IMR-90 (cell line): ENCODE data around the gene GIT2. TPM values are rescaled to one million over a fixed set of nuclear protein-coding genes. Genes with fewer than 3 reads are reported as not detected.
A peak's percentile ranks its signal among the peaks of the same experiment; 100 is the strongest.

Experiments
- ATAC-seq: fragments of 200-7000 bp; cut with Tn5 transposase; 2 replicates; pipeline ENCODE4 v1.9.1; 2020; ENCODE audit warnings: low read depth, mild to moderate bottlenecking, moderate library complexity
- BruUV-seq: library from RNA; stranded (reverse); fragments of 400-500 nt; replicated peaks from 2 replicates; lab custom pipeline; 2021; lab: Mats Ljungman, UMichigan
- CTCF ChIA-PET: fragments of 300-600 bp; formaldehyde crosslinking; extraction: SDS; loops from one replicate; lab custom pipeline; 2021; ENCODE audit warnings: antibody characterized with exemption; lab: Yijun Ruan, JAX
- POLR2A ChIA-PET: fragments of 300-600 bp; sonication (Branson Sonifier 250); formaldehyde crosslinking; loops from one replicate; lab custom pipeline; 2022; ENCODE audit warnings: antibody characterized with exemption; ENCODE audit not compliant: unreplicated experiment; lab: Charles Lee
- DNase-seq: peaks from one replicate; pipeline ENCODE4 v3.0.0; 2013
- H2AFZ ChIP-seq: replicated peaks from 2 replicates; pipeline ENCODE3; 2013; ENCODE audit warnings: low read length, mild to moderate bottlenecking; ENCODE audit not compliant: poor library complexity
- H2AK5ac ChIP-seq: 2 replicates; pipeline ENCODE4 v1.6.1; 2013; ENCODE audit warnings: low read depth, low read length, inconsistent platforms
- H2AK9ac ChIP-seq: replicated peaks from 2 replicates; pipeline ENCODE3; 2013; ENCODE audit warnings: mild to moderate bottlenecking, low read depth, low read length, moderate library complexity; ENCODE audit not compliant: poor library complexity
- H2BK120ac ChIP-seq: 2 replicates; pipeline ENCODE4 v1.6.1; 2013; ENCODE audit warnings: low read depth, low read length, inconsistent platforms
- H2BK15ac ChIP-seq: 3 replicates; pipeline ENCODE4 v1.6.1; 2013; ENCODE audit warnings: low read depth, low read length, inconsistent platforms
- H2BK20ac ChIP-seq: 2 replicates; pipeline ENCODE4 v1.6.1; 2013; ENCODE audit warnings: low read depth, mild to moderate bottlenecking, inconsistent platforms, low read length, moderate library complexity
- H2BK5ac ChIP-seq: 2 replicates; pipeline ENCODE4 v1.6.1; 2013; ENCODE audit warnings: mild to moderate bottlenecking, low read depth, low read length, inconsistent platforms; ENCODE audit not compliant: poor library complexity, severe bottlenecking
- H3K14ac ChIP-seq: replicated peaks from 2 replicates; pipeline ENCODE4 v1.6.1; 2013; ENCODE audit warnings: low read depth, low read length, inconsistent platforms
- H3K18ac ChIP-seq: 2 replicates; pipeline ENCODE4 v1.6.1; 2013; ENCODE audit warnings: low read depth, low read length, control low read depth
- H3K23ac ChIP-seq: 2 replicates; pipeline ENCODE4 v1.6.1; 2013; ENCODE audit warnings: low read depth, low read length, inconsistent platforms
- H3K27ac ChIP-seq: 2 replicates; pipeline ENCODE4 v1.5.1; 2013; ENCODE audit warnings: mild to moderate bottlenecking, control low read depth, low read length; ENCODE audit not compliant: insufficient read depth
- H3K27me3 ChIP-seq: 2 replicates; pipeline ENCODE4 v1.6.1; 2013; ENCODE audit warnings: low read length; ENCODE audit not compliant: control insufficient read depth, insufficient read depth
- H3K36me3 ChIP-seq: 2 replicates; pipeline ENCODE4 v1.6.1; 2013; ENCODE audit warnings: low read length, mixed read lengths; ENCODE audit not compliant: control insufficient read depth, insufficient read depth
- H3K4ac ChIP-seq: 2 replicates; pipeline ENCODE4 v1.6.1; 2013; ENCODE audit warnings: low read depth, low read length, inconsistent platforms
- H3K4me1 ChIP-seq: 2 replicates; pipeline ENCODE4 v1.6.1; 2013; ENCODE audit warnings: low read length, mixed read lengths; ENCODE audit not compliant: control insufficient read depth, insufficient read depth
- H3K4me2 ChIP-seq: 2 replicates; pipeline ENCODE4 v1.6.1; 2013; ENCODE audit warnings: low read depth, mild to moderate bottlenecking, control low read depth, low read length, moderate library complexity
- H3K4me3 ChIP-seq: 2 replicates; pipeline ENCODE4 v1.5.1; 2013; ENCODE audit warnings: low read depth, mild to moderate bottlenecking, control low read depth, low read length, moderate library complexity; ENCODE audit not compliant: insufficient read depth
- H3K56ac ChIP-seq: 2 replicates; pipeline ENCODE4 v1.6.1; 2013; ENCODE audit warnings: low read length, inconsistent platforms; ENCODE audit not compliant: insufficient read depth; ENCODE audit errors: extremely low read depth
- H3K79me1 ChIP-seq, 2 experiments: 2 replicates each; pipeline ENCODE4 v1.6.1; 2013; ENCODE audit warnings: low read length in 2 of 2, inconsistent platforms in 1 of 2, low read depth in 1 of 2
- H3K9ac ChIP-seq: 2 replicates; pipeline ENCODE4 v1.6.1; 2013; ENCODE audit warnings: low read depth, low read length, control low read depth
- H3K9me1 ChIP-seq: 2 replicates; pipeline ENCODE4 v1.6.1; 2013; ENCODE audit warnings: low read length, inconsistent platforms; ENCODE audit not compliant: insufficient read depth
- H3K9me3 ChIP-seq: 2 replicates; pipeline ENCODE4 v1.6.1; 2013; ENCODE audit warnings: low read length; ENCODE audit not compliant: control insufficient read depth, insufficient read depth
- H4K20me1 ChIP-seq: 2 replicates; pipeline ENCODE4 v1.6.1; 2013; ENCODE audit warnings: low read length, inconsistent platforms; ENCODE audit not compliant: insufficient read depth
- H4K5ac ChIP-seq: 2 replicates; pipeline ENCODE4 v1.6.1; 2013; ENCODE audit warnings: mild to moderate bottlenecking, low read depth, low read length, control low read depth
- H4K8ac ChIP-seq, 2 experiments: 2 replicates each; pipeline ENCODE4 v1.6.1; 2013; ENCODE audit warnings: low read depth in 2 of 2, low read length in 2 of 2, control low read depth in 1 of 2, inconsistent platforms in 1 of 2
- H4K91ac ChIP-seq: 2 replicates; pipeline ENCODE4 v1.6.1; 2013; ENCODE audit warnings: low read depth, low read length, inconsistent platforms; ENCODE audit not compliant: insufficient read depth
- BHLHE40 ChIP-seq: fragments of 150-350 bp; IDR thresholded peaks from 2 replicates; pipeline ENCODE4 v1.6.1; 2016; ENCODE audit warnings: mild to moderate bottlenecking, low read depth, low read length
- CEBPB ChIP-seq: IDR thresholded peaks from 2 replicates; pipeline ENCODE4 v1.6.1; 2012; ENCODE audit warnings: low read depth, low read length, improper control_type of control experiment
- FOS ChIP-seq: fragments of 150-350 bp; IDR thresholded peaks from 2 replicates; pipeline ENCODE4 v1.6.1; 2016; ENCODE audit warnings: low read depth, low read length
- MAFK ChIP-seq: IDR thresholded peaks from 2 replicates; pipeline ENCODE4 v1.6.1; 2012; ENCODE audit warnings: low read depth, low read length, improper control_type of control experiment
- MAZ ChIP-seq: IDR thresholded peaks from 2 replicates; pipeline ENCODE4 v1.6.1; 2012; ENCODE audit warnings: low read depth, mild to moderate bottlenecking, low read length, improper control_type of control experiment, moderate library complexity, borderline replicate concordance
- MXI1 ChIP-seq: IDR thresholded peaks from 2 replicates; pipeline ENCODE4 v1.6.1; 2012; ENCODE audit warnings: low read depth, mild to moderate bottlenecking, low read length, moderate library complexity, borderline replicate concordance
- NFE2L2 ChIP-seq: fragments of 150-350 bp; IDR thresholded peaks from 2 replicates; pipeline ENCODE4 v1.6.1; 2016; ENCODE audit warnings: low read depth, mild to moderate bottlenecking, low read length
- POLR2A ChIP-seq: IDR thresholded peaks from 2 replicates; pipeline ENCODE4 v1.6.1; 2012; ENCODE audit warnings: mild to moderate bottlenecking, low read depth, low read length
- RAD21 ChIP-seq: IDR thresholded peaks from 2 replicates; pipeline ENCODE4 v1.6.1; 2012; ENCODE audit warnings: low read length, improper control_type of control experiment
- RCOR1 ChIP-seq: IDR thresholded peaks from 2 replicates; pipeline ENCODE4 v1.6.1; 2012; ENCODE audit warnings: mild to moderate bottlenecking, low read length, improper control_type of control experiment; ENCODE audit not compliant: insufficient replicate concordance
- RFX5 ChIP-seq: IDR thresholded peaks from 2 replicates; pipeline ENCODE4 v1.8.0; 2012; ENCODE audit warnings: low read depth, mild to moderate bottlenecking, low read length, moderate library complexity
- SMC3 ChIP-seq: fragments of 150-350 bp; IDR thresholded peaks from 2 replicates; pipeline ENCODE4 v1.6.1; 2016; ENCODE audit warnings: low read depth, mild to moderate bottlenecking, antibody characterized with exemption, low read length, moderate library complexity
- WGBS, 2 experiments: methylation state at CpG; one replicate each; pipeline versions ENCODE4 v1.1.5 to v1.1.7; 2013; ENCODE audit warnings: missing lambda C conversion rate in 2 of 2; ENCODE audit not compliant: insufficient read length in 1 of 2; ENCODE audit errors: extremely low coverage in 2 of 2; 5-methylcytosine and 5-hydroxymethylcytosine counted together
- dilution Hi-C: fragments of 300-500 bp; cut with HindIII; formaldehyde crosslinking; loops from one replicate; pipeline ENCODE4 v1.14.3; 2018; ENCODE audit warnings: low sequenced_read_pairs; ENCODE audit not compliant: unreplicated experiment
- in situ Hi-C: fragments of 300-500 bp; cut with MboI; formaldehyde crosslinking; loops from 3 replicates; pipeline ENCODE4 v1.14.3; 2019; ENCODE audit warnings: low sequenced_read_pairs, inconsistent platforms, mixed read lengths
- intact Hi-C: fragments of 100-400 bp; cut with micrococcal nuclease; formaldehyde crosslinking; loops from 2 replicates; pipeline ENCODE4 v1.10.0; 2022
- polyA plus RNA-seq, 3 experiments: library from polyadenylated mRNA; depleted of rRNA; stranded (reverse); fragments of >200 nt; gene quantifications; 2 replicates each; pipeline ENCODE4 v1.2.3, GENCODE V29; 2012; ENCODE audit warnings: low replicate concordance in 1 of 3
- total RNA-seq: library from RNA; depleted of rRNA; stranded (reverse); fragments of >200 nt; gene quantifications from 2 replicates; pipeline ENCODE4 v1.2.3, GENCODE V29; 2012
- TF ChIP-seq, protein P1 (sequence below): fragments of 150-350 bp; IDR thresholded peaks from 2 replicates; pipeline ENCODE4 v1.6.1; 2017; ENCODE audit warnings: mild to moderate bottlenecking, antibody characterized with exemption, low read length, low read depth
- TF ChIP-seq, protein P2 (sequence below): conservative IDR thresholded peaks from 2 replicates; pipeline ENCODE4 v1.5.1; 2012; ENCODE audit warnings: mild to moderate bottlenecking, low read depth, low read length, improper control_type of control experiment
- TF ChIP-seq, protein P3 (sequence below): fragments of 150-350 bp; IDR thresholded peaks from 2 replicates; pipeline ENCODE4 v1.6.1; 2016; ENCODE audit warnings: low read depth, mild to moderate bottlenecking, low read length, moderate library complexity, borderline replicate concordance

The GIT2 gene
- total and polyA plus RNA-seq, 2 of the 4 experiments (the other 2 are of a cell fraction) = 48.0 to 71.9 TPM

DNA sequence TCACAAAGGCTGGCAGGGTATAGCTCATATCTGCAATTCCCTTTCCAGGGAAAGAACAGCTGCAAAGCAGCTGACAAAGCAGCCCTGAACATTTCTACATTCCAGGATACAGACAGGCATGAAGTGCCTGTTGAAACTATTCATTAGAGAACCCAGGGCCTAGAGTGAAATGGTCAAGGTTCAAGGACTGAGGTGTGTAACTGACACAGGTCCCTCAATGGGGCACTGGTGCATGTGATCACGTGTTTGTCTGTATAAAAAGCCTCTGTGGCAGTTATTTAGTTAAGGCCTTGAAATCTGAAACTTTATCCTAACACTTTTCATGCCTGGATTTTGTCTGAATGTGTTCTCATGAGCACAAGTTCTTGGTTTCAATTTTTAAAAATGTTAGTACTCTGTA is 47.1 kb downstream of the GIT2 start:
- in situ Hi-C loops = no loop called here
- 0 out of 2 replicates have a peak, but pooled peaks have one; percentile 8 for TF ChIP-seq FOS
- TF ChIP-seq RFX5 = no peak
- TF ChIP-seq, protein P1, sequence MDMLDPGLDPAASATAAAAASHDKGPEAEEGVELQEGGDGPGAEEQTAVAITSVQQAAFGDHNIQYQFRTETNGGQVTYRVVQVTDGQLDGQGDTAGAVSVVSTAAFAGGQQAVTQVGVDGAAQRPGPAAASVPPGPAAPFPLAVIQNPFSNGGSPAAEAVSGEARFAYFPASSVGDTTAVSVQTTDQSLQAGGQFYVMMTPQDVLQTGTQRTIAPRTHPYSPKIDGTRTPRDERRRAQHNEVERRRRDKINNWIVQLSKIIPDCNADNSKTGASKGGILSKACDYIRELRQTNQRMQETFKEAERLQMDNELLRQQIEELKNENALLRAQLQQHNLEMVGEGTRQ = peak; percentile 54
- TF ChIP-seq CEBPB = no peak
- TF ChIP-seq POLR2A = no peak
- TF ChIP-seq MXI1 = no peak
- no peak; the same call in 1 of the 2 replicates for TF ChIP-seq BHLHE40
- TF ChIP-seq RCOR1 = no peak
- no peak for TF ChIP-seq SMC3
- TF ChIP-seq, protein P2, sequence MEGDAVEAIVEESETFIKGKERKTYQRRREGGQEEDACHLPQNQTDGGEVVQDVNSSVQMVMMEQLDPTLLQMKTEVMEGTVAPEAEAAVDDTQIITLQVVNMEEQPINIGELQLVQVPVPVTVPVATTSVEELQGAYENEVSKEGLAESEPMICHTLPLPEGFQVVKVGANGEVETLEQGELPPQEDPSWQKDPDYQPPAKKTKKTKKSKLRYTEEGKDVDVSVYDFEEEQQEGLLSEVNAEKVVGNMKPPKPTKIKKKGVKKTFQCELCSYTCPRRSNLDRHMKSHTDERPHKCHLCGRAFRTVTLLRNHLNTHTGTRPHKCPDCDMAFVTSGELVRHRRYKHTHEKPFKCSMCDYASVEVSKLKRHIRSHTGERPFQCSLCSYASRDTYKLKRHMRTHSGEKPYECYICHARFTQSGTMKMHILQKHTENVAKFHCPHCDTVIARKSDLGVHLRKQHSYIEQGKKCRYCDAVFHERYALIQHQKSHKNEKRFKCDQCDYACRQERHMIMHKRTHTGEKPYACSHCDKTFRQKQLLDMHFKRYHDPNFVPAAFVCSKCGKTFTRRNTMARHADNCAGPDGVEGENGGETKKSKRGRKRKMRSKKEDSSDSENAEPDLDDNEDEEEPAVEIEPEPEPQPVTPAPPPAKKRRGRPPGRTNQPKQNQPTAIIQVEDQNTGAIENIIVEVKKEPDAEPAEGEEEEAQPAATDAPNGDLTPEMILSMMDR = no peak
- no peak for TF ChIP-seq MAZ
- TF ChIP-seq NFE2L2 = 0 out of 2 replicates have a peak, but pooled peaks have one; percentile 2
- no peak for TF ChIP-seq RAD21
- TF ChIP-seq, protein P3, sequence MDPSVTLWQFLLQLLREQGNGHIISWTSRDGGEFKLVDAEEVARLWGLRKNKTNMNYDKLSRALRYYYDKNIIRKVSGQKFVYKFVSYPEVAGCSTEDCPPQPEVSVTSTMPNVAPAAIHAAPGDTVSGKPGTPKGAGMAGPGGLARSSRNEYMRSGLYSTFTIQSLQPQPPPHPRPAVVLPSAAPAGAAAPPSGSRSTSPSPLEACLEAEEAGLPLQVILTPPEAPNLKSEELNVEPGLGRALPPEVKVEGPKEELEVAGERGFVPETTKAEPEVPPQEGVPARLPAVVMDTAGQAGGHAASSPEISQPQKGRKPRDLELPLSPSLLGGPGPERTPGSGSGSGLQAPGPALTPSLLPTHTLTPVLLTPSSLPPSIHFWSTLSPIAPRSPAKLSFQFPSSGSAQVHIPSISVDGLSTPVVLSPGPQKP = no peak
- TF ChIP-seq MAFK = peak; percentile 52

More for the DNA sequence above, 47.1 kb downstream of the GIT2 start:
- Histone ChIP-seq H4K20me1 (peaks cover 8% of the 10 kb centered on the region; the same call in 1 of the 2 replicates), H3K23ac (peak overlapping the region; percentile 68; the same call in 1 of the 2 replicates), H3K4me1 (peaks cover 56% of the 10 kb centered on the region), H3K4ac (peak overlapping the region; percentile 88), H2BK15ac (peak overlapping the region; percentile 16; the same call in 1 of the 3 replicates), H2AK5ac (peak overlapping the region; percentile 87), H3K4me2 (peak overlapping the region; percentile 37), H2AFZ (no peak overlapping the region), H3K36me3 (peaks cover 25% of the 10 kb centered on the region), H2BK20ac (peak overlapping the region; percentile 85), H4K8ac (peak overlapping the region in 1 of 2 experiments; percentile 69; a peak in 3 of 4 replicates), H3K9me3 (no peaks in the 10 kb centered on the region), H4K5ac (peak overlapping the region; percentile 20; the same call in 1 of the 2 replicates), H3K27ac (peak overlapping the region; percentile 89), H3K9ac (peak overlapping the region; percentile 27), H3K79me1 (peaks cover 30 to 57% of the 10 kb centered on the region in 2 experiments), H3K14ac (peak overlapping the region; percentile 23), H2AK9ac (no peak overlapping the region), H3K9me1 (peaks cover 36% of the 10 kb centered on the region), H3K4me3 (no peak overlapping the region), H4K91ac (peak overlapping the region; percentile 37), H3K56ac (peak overlapping the region; percentile 51), H2BK120ac (peak overlapping the region; percentile 78), H3K18ac (peak overlapping the region; percentile 15; the same call in 1 of the 2 replicates), H3K27me3 (no peaks in the 10 kb centered on the region), H2BK5ac (peak overlapping the region; percentile 99)
- WGBS, 2 experiments = no CpG with 5 or more reads among the region's 1 CpG
- dilution Hi-C loops (no loop called here), intact Hi-C loops (loop anchor here (5.0 kb wide), 1 partner anchor 48 kb away; the partner anchor contains the start of genes ANKRD13A and GIT2)
- ChIA-PET POLR2A (no interaction called here), CTCF (interaction anchor here (0.5 kb wide), 1 partner anchor 49 kb away, joined by 4 read pairs; the partner anchor contains the start of gene TCHP)
- DNase-seq (peak; percentile 79), ATAC-seq (peak; percentile 19)
- BruUV-seq = no TSS peak
